ENCODE data around the gene SHROOM3.
A peak's percentile ranks its signal among the peaks of the same experiment; 100 is the strongest.

GRCh38 chr4:76830964-76831703 is 396.1 kb downstream of the SHROOM3 start:
- TF ChIP-seq, protein P1, sequence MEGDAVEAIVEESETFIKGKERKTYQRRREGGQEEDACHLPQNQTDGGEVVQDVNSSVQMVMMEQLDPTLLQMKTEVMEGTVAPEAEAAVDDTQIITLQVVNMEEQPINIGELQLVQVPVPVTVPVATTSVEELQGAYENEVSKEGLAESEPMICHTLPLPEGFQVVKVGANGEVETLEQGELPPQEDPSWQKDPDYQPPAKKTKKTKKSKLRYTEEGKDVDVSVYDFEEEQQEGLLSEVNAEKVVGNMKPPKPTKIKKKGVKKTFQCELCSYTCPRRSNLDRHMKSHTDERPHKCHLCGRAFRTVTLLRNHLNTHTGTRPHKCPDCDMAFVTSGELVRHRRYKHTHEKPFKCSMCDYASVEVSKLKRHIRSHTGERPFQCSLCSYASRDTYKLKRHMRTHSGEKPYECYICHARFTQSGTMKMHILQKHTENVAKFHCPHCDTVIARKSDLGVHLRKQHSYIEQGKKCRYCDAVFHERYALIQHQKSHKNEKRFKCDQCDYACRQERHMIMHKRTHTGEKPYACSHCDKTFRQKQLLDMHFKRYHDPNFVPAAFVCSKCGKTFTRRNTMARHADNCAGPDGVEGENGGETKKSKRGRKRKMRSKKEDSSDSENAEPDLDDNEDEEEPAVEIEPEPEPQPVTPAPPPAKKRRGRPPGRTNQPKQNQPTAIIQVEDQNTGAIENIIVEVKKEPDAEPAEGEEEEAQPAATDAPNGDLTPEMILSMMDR (IDR thresholded peaks at IDR 0.05): no peak
- TF ChIP-seq POLR2A (IDR thresholded peaks at IDR 0.05): peak; percentile 74 to 89

Data from Peyer's patch (tissue), 4 donors.